ENCODE data around the gene EMILIN2.

The EMILIN2 gene

GRCh38 chr18:2956056-2956455 lies 109.2 kb downstream of the EMILIN2 start:
- DNase-seq (ENCODE audit: low spot score) = no peak

- no peak for DNase-seq (ENCODE audit: low spot score)
These were observed 112.1 kb downstream of the EMILIN2 start for GRCh38 chr18:2958819-2959298.

GRCh38 chr18:2959341-2959740 lies 112.5 kb downstream of the EMILIN2 start:
- DNase-seq (ENCODE audit: low spot score) = no peak

- no peak for DNase-seq (ENCODE audit: low spot score)
These were observed 114.3 kb downstream of the EMILIN2 start for GRCh38 chr18:2960983-2961696.

GRCh38 chr18:2961821-2962220 lies 115.0 kb downstream of the EMILIN2 start:
- no peak for DNase-seq (ENCODE audit: low spot score)

GRCh38 chr18:2963048-2963447 lies 116.2 kb downstream of the EMILIN2 start:
- no peak for DNase-seq (ENCODE audit: low spot score)

- no peak for DNase-seq (ENCODE audit: low spot score)
These were observed 117.7 kb downstream of the EMILIN2 start for GRCh38 chr18:2964361-2965010.
